Lung (tissue), 12 donors: ENCODE results near the gene GABPB1. TPM values are rescaled to one million over a fixed set of nuclear protein-coding genes. Genes with fewer than 3 reads are reported as not detected.

Experiments
- ATAC-seq: fragments of 200-7000 bp; cut with Tn5 transposase; one replicate; pipeline ENCODE4 v1.9.1; 2020; ENCODE audit warnings: moderate number of reproducible peaks; ENCODE audit not compliant: insufficient read depth, low FRiP score
- DNase-seq, 3 donors: peaks; one replicate each; pipeline ENCODE4 v3.0.0-alpha.2; 2013 to 2017
- H3K27ac ChIP-seq, 2 donors: one replicate each; pipeline ENCODE4 v1.5.1; 2013; ENCODE audit warnings: mild to moderate bottlenecking in 2 of 2, moderate library complexity in 2 of 2, control low read depth in 1 of 2, inconsistent platforms in 1 of 2, low read depth in 1 of 2, low read length in 1 of 2
- H3K27me3 ChIP-seq, 3 donors: one replicate each; pipeline ENCODE4 v1.5.1; 2013; ENCODE audit warnings: low read length in 2 of 3; ENCODE audit not compliant: control insufficient read depth in 3 of 3, insufficient read depth in 3 of 3
- H3K36me3 ChIP-seq, 4 donors: one replicate each; pipeline ENCODE4 v1.5.1; 2013; ENCODE audit warnings: low read length in 4 of 4, mild to moderate bottlenecking in 1 of 4, moderate library complexity in 1 of 4; ENCODE audit not compliant: control insufficient read depth in 4 of 4, insufficient read depth in 4 of 4
- H3K4me1 ChIP-seq, 5 donors: one replicate each; pipeline ENCODE4 v1.5.1; 2013; ENCODE audit warnings: low read length in 5 of 5, mild to moderate bottlenecking in 2 of 5, moderate library complexity in 1 of 5; ENCODE audit not compliant: control insufficient read depth in 5 of 5, insufficient read depth in 5 of 5
- H3K4me3 ChIP-seq: one replicate; pipeline ENCODE4 v1.5.1; 2013; ENCODE audit warnings: mild to moderate bottlenecking, control low read depth, moderate library complexity
- H3K9ac ChIP-seq, 2 donors: one replicate each; pipeline ENCODE4 v1.5.1; 2013; ENCODE audit warnings: low read length in 2 of 2, control low read depth in 1 of 2; ENCODE audit not compliant: insufficient read depth in 1 of 2
- H3K9me3 ChIP-seq, 4 donors: one replicate each; pipeline ENCODE4 v1.5.1; 2013; ENCODE audit warnings: low read length in 3 of 4, mild to moderate bottlenecking in 1 of 4, moderate library complexity in 1 of 4; ENCODE audit not compliant: control insufficient read depth in 4 of 4, insufficient read depth in 3 of 4
- WGBS, 2 donors: extraction: QIAGEN DNeasy Blood & Tissue Kit; methylation state at CpG; one replicate each; pipeline ENCODE4 v1.1.7; 2013; 5-methylcytosine and 5-hydroxymethylcytosine counted together
- polyA plus RNA-seq, 2 donors: library from polyadenylated mRNA; stranded (reverse); fragments of 200-250 nt; gene quantifications; one replicate each; pipeline ENCODE4 v1.2.1, GENCODE V29; 2013
- total RNA-seq, 2 donors: library from RNA; depleted of rRNA in 1 of 2; stranded (reverse); fragments of >200 nt in 1 of 2; gene quantifications; one replicate each; pipeline ENCODE4 v1.2.1, GENCODE V29; 2014 to 2021
- TF ChIP-seq, protein P1 (sequence below): IDR thresholded peaks from 2 replicates; pipeline ENCODE4 v1.5.1; 2012; ENCODE audit warnings: mild to moderate bottlenecking; ENCODE audit errors: control extremely low read depth, extremely low read depth
- donor health status: control.
- donor health status: control.
- donor health status: Bipolar disorder and iron deficiency.
- donor health status: healthy.
- donor health status: DM: yes; HTN: yes; CAD: no.

The GABPB1 gene
- total and polyA plus RNA-seq, 4 donors, result 6.1 to 42.8 (median 13.6) TPM

DNA sequence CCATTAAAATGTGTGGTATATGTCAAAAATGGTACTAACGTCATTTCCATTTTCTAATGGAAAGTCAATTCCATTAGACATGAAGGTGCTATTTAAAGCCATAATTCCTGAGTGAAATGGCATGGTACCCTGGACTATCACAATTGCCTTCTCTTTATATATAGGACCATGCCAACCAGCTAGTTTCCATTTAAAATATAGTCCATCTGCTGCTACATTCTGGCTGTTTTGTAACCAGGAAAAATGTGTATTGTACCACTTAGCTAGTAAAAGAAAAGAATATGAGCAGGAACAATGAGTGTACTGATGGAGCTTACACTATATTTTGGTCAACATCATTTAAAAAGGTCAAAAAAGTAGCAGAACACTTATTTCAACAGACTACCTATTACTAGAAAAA, 59.0 kb downstream of the GABPB1 start:
- Histone ChIP-seq H3K27me3 (no peaks in the 10 kb centered on the region), H3K9ac (no peak overlapping the region), H3K27ac (no peak overlapping the region), H3K4me3 (no peak overlapping the region), H3K36me3 (peaks cover 8 to 17% (median 13%) of the 10 kb centered on the region in 4 donors), H3K4me1 (no peaks in the 10 kb centered on the region), H3K9me3 (no peaks in the 10 kb centered on the region)
- TF ChIP-seq, protein P1, sequence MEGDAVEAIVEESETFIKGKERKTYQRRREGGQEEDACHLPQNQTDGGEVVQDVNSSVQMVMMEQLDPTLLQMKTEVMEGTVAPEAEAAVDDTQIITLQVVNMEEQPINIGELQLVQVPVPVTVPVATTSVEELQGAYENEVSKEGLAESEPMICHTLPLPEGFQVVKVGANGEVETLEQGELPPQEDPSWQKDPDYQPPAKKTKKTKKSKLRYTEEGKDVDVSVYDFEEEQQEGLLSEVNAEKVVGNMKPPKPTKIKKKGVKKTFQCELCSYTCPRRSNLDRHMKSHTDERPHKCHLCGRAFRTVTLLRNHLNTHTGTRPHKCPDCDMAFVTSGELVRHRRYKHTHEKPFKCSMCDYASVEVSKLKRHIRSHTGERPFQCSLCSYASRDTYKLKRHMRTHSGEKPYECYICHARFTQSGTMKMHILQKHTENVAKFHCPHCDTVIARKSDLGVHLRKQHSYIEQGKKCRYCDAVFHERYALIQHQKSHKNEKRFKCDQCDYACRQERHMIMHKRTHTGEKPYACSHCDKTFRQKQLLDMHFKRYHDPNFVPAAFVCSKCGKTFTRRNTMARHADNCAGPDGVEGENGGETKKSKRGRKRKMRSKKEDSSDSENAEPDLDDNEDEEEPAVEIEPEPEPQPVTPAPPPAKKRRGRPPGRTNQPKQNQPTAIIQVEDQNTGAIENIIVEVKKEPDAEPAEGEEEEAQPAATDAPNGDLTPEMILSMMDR, result no peak
- DNase-seq (no peak), ATAC-seq (no peak)
- 92 to 97% methylated on average over 1 of the region's 1 CpG for WGBS, 2 donors

DNA sequence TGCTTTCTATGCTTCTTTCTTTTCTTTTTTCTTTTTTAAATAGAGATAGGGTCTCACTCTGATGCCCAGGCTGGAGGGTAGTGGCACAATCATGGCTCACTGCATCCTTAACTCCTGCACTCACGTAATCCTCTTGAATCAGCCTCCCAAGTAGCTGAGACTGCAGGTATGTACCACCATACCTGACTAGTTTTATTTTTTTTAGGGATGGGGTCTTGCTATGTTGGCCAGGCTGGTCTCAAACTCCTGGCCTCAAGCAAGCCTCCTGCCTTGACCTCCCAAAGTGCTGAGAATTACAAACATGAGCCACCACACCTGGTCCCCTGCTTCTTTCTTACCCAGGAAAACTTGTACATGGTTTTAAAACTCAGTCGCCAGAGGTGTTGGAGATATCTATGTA, 65.2 kb downstream of the GABPB1 start:
- TF ChIP-seq, protein P1, result no peak
- WGBS, 2 donors, result 95 to 98% methylated on average over 2 of the region's 2 CpGs
- Histone ChIP-seq H3K4me1 (no peaks in the 10 kb centered on the region), H3K27ac (no peak overlapping the region), H3K9ac (no peak overlapping the region), H3K4me3 (no peak overlapping the region), H3K9me3 (no peaks in the 10 kb centered on the region), H3K36me3 (peaks cover 10 to 15% (median 11%) of the 10 kb centered on the region in 4 donors), H3K27me3 (no peaks in the 10 kb centered on the region)
- DNase-seq (no peak), ATAC-seq (no peak)

DNA sequence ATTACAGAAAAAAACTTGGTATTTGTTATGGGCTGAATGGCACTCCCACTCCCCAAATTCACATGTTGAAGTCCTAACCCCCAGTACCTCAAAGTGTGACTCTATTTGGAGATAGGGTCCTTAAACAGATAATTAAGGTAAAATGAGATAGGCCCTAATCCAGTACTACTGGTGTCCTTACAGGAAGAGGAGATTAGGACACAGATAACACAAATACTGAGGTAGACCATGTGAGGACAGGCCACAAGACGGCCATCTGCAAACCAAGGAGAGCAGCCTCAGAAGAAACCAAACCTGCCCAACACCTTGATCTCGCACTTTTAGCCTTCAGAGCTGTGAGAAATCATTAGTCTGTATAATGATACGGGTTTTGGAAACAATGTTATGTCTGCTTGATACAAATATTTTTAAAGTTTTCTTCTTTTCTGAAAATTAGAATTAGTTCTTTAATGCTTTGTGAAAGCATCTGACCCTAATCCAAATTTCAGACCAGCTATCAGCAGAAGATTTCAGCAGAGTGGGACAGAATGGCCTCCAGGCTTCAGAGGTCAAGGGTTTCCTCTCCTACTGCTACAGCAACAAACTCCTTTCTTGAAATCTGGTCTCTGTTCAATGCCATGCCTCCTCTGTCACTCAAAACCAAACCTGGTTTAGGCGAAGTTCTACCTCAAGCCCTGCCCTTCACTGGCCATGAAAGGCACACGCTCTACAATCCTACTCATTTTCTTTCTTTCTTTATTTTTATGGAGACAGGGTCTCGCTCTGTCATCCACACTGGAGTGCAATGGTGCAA, 67.5 kb downstream of the GABPB1 start:
- Histone ChIP-seq H3K4me3 (no peak overlapping the region), H3K9me3 (no peaks in the 10 kb centered on the region), H3K27me3 (no peaks in the 10 kb centered on the region), H3K4me1 (no peaks in the 10 kb centered on the region), H3K9ac (no peak overlapping the region), H3K36me3 (peaks cover 10 to 17% (median 12%) of the 10 kb centered on the region in 4 donors), H3K27ac (no peak overlapping the region)
- TF ChIP-seq, protein P1, result no peak
- no peak for DNase-seq
- ATAC-seq, result no peak
- 96 to 97% methylated on average over 6 of the region's 6 CpGs for WGBS, 2 donors
